ENCODE data around the gene ZNF497.

The ZNF497 gene

DNA sequence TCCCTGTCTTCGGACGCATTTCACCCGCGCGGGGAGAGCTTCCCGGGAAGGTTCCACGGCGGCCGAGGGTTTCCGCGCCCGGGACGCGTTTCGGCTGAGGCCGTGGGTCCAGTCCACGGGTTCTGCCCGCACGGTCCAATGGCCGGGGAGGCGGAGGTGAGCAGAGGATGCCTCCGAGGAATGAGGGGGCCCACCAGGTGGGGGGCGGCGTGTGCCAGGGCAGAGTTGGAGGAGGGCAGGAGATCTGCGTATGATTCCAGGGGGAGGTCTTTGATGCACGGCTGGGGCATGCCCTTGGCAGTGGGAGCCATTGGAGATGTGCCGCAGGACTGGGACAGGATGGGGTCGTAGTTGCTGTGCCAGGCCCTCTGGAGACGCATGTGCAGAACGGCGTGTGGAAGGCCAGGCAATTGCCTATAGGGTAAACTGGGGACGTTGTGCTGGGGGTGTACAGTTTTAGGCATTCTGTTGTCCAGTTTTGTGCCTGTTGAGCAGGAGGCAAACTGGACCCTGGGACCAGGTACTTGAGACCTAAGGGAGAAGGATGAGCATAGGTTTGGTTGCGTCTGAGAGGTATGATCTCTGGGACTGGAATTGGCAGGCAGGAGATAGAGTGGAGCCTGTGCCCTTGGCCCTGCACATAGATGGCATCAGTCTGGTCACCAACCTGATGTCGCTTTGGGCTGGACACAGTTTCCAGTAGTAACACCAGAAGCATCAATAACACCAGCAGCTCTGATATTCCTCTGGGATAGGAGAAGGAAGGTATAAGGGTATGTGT lies 46.6 kb upstream of the ZNF497 start (continued):
- TF ChIP-seq, protein P1, sequence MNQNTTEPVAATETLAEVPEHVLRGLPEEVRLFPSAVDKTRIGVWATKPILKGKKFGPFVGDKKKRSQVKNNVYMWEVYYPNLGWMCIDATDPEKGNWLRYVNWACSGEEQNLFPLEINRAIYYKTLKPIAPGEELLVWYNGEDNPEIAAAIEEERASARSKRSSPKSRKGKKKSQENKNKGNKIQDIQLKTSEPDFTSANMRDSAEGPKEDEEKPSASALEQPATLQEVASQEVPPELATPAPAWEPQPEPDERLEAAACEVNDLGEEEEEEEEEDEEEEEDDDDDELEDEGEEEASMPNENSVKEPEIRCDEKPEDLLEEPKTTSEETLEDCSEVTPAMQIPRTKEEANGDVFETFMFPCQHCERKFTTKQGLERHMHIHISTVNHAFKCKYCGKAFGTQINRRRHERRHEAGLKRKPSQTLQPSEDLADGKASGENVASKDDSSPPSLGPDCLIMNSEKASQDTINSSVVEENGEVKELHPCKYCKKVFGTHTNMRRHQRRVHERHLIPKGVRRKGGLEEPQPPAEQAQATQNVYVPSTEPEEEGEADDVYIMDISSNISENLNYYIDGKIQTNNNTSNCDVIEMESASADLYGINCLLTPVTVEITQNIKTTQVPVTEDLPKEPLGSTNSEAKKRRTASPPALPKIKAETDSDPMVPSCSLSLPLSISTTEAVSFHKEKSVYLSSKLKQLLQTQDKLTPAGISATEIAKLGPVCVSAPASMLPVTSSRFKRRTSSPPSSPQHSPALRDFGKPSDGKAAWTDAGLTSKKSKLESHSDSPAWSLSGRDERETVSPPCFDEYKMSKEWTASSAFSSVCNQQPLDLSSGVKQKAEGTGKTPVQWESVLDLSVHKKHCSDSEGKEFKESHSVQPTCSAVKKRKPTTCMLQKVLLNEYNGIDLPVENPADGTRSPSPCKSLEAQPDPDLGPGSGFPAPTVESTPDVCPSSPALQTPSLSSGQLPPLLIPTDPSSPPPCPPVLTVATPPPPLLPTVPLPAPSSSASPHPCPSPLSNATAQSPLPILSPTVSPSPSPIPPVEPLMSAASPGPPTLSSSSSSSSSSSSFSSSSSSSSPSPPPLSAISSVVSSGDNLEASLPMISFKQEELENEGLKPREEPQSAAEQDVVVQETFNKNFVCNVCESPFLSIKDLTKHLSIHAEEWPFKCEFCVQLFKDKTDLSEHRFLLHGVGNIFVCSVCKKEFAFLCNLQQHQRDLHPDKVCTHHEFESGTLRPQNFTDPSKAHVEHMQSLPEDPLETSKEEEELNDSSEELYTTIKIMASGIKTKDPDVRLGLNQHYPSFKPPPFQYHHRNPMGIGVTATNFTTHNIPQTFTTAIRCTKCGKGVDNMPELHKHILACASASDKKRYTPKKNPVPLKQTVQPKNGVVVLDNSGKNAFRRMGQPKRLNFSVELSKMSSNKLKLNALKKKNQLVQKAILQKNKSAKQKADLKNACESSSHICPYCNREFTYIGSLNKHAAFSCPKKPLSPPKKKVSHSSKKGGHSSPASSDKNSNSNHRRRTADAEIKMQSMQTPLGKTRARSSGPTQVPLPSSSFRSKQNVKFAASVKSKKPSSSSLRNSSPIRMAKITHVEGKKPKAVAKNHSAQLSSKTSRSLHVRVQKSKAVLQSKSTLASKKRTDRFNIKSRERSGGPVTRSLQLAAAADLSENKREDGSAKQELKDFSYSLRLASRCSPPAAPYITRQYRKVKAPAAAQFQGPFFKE (tag by site-specific recombination; IDR thresholded peaks at IDR 0.05; ENCODE audit: borderline replicate concordance): no peak
- TF ChIP-seq, protein P2, sequence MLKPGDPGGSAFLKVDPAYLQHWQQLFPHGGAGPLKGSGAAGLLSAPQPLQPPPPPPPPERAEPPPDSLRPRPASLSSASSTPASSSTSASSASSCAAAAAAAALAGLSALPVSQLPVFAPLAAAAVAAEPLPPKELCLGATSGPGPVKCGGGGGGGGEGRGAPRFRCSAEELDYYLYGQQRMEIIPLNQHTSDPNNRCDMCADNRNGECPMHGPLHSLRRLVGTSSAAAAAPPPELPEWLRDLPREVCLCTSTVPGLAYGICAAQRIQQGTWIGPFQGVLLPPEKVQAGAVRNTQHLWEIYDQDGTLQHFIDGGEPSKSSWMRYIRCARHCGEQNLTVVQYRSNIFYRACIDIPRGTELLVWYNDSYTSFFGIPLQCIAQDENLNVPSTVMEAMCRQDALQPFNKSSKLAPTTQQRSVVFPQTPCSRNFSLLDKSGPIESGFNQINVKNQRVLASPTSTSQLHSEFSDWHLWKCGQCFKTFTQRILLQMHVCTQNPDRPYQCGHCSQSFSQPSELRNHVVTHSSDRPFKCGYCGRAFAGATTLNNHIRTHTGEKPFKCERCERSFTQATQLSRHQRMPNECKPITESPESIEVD (tag by site-specific recombination; IDR thresholded peaks at IDR 0.05): no peak
- TF ChIP-seq MYNN (tag by site-specific recombination; IDR thresholded peaks at IDR 0.05; ENCODE audit: borderline replicate concordance) (no peak), ZNF394 (tag by site-specific recombination; IDR thresholded peaks at IDR 0.05; ENCODE audit: borderline replicate concordance) (no peak), ZFP69B (tag by site-specific recombination; IDR thresholded peaks at IDR 0.05) (peak; percentile 96), ZNF561 (tag by site-specific recombination; IDR thresholded peaks at IDR 0.05; ENCODE audit: borderline replicate concordance) (no peak), ZBTB8A (tag by site-specific recombination; IDR thresholded peaks at IDR 0.05) (no peak), ZNF423 (tag by site-specific recombination; IDR thresholded peaks at IDR 0.05) (no peak), ZNF747 (tag by site-specific recombination; IDR thresholded peaks at IDR 0.05) (no peak), ZNF48 (tag by site-specific recombination; IDR thresholded peaks at IDR 0.05) (no peak), ZBTB10 (tag by site-specific recombination; IDR thresholded peaks at IDR 0.05) (0 out of 2 replicates have a peak, but pooled peaks have one; percentile 5), ZNF645 (tag by site-specific recombination; IDR thresholded peaks at IDR 0.05) (no peak), ZNF184 (tag by site-specific recombination; IDR thresholded peaks at IDR 0.05) (no peak), SETDB1 (IDR thresholded peaks at IDR 0.05; ENCODE audit: insufficient read length, low read length) (no peak), ZNF16 (tag by site-specific recombination; IDR thresholded peaks at IDR 0.05; ENCODE audit: low read depth) (no peak), ZNF701 (tag by site-specific recombination; IDR thresholded peaks at IDR 0.05) (no peak), ZNF548 (tag by site-specific recombination; IDR thresholded peaks at IDR 0.05) (no peak), BCL6B (tag by site-specific recombination; IDR thresholded peaks at IDR 0.05) (no peak), ZNF660 (tag by site-specific recombination; IDR thresholded peaks at IDR 0.05) (no peak), GLIS1 (tag by site-specific recombination; IDR thresholded peaks at IDR 0.05) (peak; percentile 32; the same call in 1 of the 2 replicates), PRDM4 (tag by site-specific recombination; IDR thresholded peaks at IDR 0.05) (no peak)
- TF ChIP-seq, protein P3, sequence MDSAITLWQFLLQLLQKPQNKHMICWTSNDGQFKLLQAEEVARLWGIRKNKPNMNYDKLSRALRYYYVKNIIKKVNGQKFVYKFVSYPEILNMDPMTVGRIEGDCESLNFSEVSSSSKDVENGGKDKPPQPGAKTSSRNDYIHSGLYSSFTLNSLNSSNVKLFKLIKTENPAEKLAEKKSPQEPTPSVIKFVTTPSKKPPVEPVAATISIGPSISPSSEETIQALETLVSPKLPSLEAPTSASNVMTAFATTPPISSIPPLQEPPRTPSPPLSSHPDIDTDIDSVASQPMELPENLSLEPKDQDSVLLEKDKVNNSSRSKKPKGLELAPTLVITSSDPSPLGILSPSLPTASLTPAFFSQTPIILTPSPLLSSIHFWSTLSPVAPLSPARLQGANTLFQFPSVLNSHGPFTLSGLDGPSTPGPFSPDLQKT (IDR thresholded peaks at IDR 0.05; ENCODE audit: borderline replicate concordance, low read depth, low read length): no peak
